HEK293T (cell line): Measurements from ENCODE around the gene ALLC.

Source experiments
- CTCF ChIA-PET: fragments of 350-600 bp; formaldehyde crosslinking; extraction: SDS; loops from one replicate; lab custom pipeline; 2021; ENCODE audit warnings: antibody characterized with exemption, inconsistent platforms; lab: Yijun Ruan, JAX
- POLR2A ChIA-PET: fragments of 350-600 bp; formaldehyde crosslinking; extraction: SDS; loops from one replicate; lab custom pipeline; 2020; ENCODE audit warnings: antibody characterized with exemption, inconsistent platforms; lab: Yijun Ruan, JAX
- DNase-seq: peaks from one replicate; pipeline ENCODE4 v3.0.0; 2012; ENCODE audit warnings: mixed read lengths; ENCODE audit errors: extremely low spot score
- ARNT ChIP-seq: fragments of 450-650 bp; IDR thresholded peaks from 2 replicates; pipeline ENCODE4 v1.6.1; 2017; ENCODE audit warnings: mild to moderate bottlenecking
- BHLHE40 ChIP-seq: fragments of 450-650 bp; IDR thresholded peaks from 2 replicates; pipeline ENCODE4 v1.6.1; 2016; ENCODE audit warnings: mild to moderate bottlenecking, moderate library complexity, borderline replicate concordance
- CTBP1 ChIP-seq: fragments of 450-650 bp; IDR thresholded peaks from 2 replicates; pipeline ENCODE4 v1.6.1; 2016; ENCODE audit warnings: borderline replicate concordance
- ELF4 ChIP-seq: fragments of 450-650 bp; IDR thresholded peaks from 2 replicates; pipeline ENCODE4 v1.6.1; 2017; ENCODE audit warnings: antibody characterized with exemption
- FOXA1 ChIP-seq: fragments of 450-650 bp; IDR thresholded peaks from 2 replicates; pipeline ENCODE4 v1.6.1; 2016; ENCODE audit warnings: mild to moderate bottlenecking
- FOXK2 ChIP-seq: fragments of 450-650 bp; IDR thresholded peaks from 2 replicates; pipeline ENCODE4 v1.6.1; 2016; ENCODE audit warnings: mild to moderate bottlenecking
- FOXM1 ChIP-seq: fragments of 450-650 bp; IDR thresholded peaks from 2 replicates; pipeline ENCODE4 v1.6.1; 2017; ENCODE audit warnings: mild to moderate bottlenecking, borderline replicate concordance
- HDGF ChIP-seq: fragments of 450-650 bp; IDR thresholded peaks from 2 replicates; pipeline ENCODE4 v1.6.1; 2017; ENCODE audit warnings: antibody characterized with exemption, borderline replicate concordance
- L3MBTL2 ChIP-seq: fragments of 450-650 bp; conservative IDR thresholded peaks from 2 replicates; pipeline ENCODE4 v1.6.1; 2016; ENCODE audit warnings: mild to moderate bottlenecking
- LEF1 ChIP-seq: fragments of 450-650 bp; IDR thresholded peaks from 2 replicates; pipeline ENCODE4 v1.6.1; 2017; ENCODE audit warnings: mild to moderate bottlenecking, borderline replicate concordance
- NFRKB ChIP-seq: fragments of 450-650 bp; IDR thresholded peaks from 2 replicates; pipeline ENCODE4 v1.6.1; 2016; ENCODE audit warnings: mild to moderate bottlenecking, moderate library complexity
- SP1 ChIP-seq: fragments of 450-650 bp; IDR thresholded peaks from 2 replicates; pipeline ENCODE4 v1.6.1; 2017
- SUZ12 ChIP-seq: fragments of 450-650 bp; IDR thresholded peaks from 2 replicates; pipeline ENCODE4 v1.6.1; 2016; ENCODE audit warnings: mild to moderate bottlenecking
- TARDBP ChIP-seq: fragments of 450-650 bp; IDR thresholded peaks from 2 replicates; pipeline ENCODE4 v1.6.1; 2016
- ZNF384 ChIP-seq: fragments of 450-650 bp; IDR thresholded peaks from 2 replicates; pipeline ENCODE4 v1.6.1; 2016
- TF ChIP-seq, protein P1 (sequence below): fragments of 450-650 bp; IDR thresholded peaks from 2 replicates; pipeline ENCODE4 v1.6.1; 2016

Gene ALLC

GRCh38 chr2:3647831-3648651 is 10.0 kb upstream of the ALLC start:
- DNase-seq: no peak
- POLR2A ChIA-PET: no interaction called here
- CTCF ChIA-PET: interaction anchor here (0.6 kb wide), 1 partner anchor 673 kb away, joined by 3 read pairs; no protein-coding TSS in a partner anchor
- TF ChIP-seq FOXA1 (no peak), ELF4 (no peak), NFRKB (no peak), ARNT (no peak), L3MBTL2 (no peak), FOXK2 (no peak)

GRCh38 chr2:3648652-3649177 is 9.3 kb upstream of the ALLC start:
- TF ChIP-seq ZNF384 (no peak), TARDBP (no peak), ELF4 (no peak), FOXK2 (no peak), CTBP1 (no peak), FOXM1 (no peak)
- no peak for DNase-seq
- ChIA-PET POLR2A (no interaction called here), CTCF (no interaction called here)

DNA sequence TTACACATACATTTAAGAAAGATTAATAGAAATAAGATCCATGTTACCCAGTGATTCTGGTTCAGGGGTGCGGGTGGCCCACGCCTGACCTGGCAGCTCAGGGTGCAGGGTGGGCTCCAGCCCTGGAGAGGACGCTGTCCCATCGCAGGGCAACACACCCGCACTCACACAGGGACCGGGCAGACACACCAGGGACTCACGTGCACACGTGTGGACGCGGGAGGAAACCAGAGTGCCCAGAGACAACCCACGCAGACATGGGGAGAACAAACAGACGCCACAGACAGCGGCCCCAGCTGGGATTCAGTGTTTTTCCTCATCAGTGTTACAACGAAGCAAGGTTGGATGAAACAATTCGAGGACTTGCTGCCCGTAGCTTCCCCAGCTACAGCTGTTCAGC is 8.4 kb upstream of the ALLC start:
- CTCF ChIA-PET: interaction anchor here (0.7 kb wide), 1 partner anchor 227 kb away, joined by 3 read pairs; no protein-coding TSS in a partner anchor
- no peak for DNase-seq

DNA sequence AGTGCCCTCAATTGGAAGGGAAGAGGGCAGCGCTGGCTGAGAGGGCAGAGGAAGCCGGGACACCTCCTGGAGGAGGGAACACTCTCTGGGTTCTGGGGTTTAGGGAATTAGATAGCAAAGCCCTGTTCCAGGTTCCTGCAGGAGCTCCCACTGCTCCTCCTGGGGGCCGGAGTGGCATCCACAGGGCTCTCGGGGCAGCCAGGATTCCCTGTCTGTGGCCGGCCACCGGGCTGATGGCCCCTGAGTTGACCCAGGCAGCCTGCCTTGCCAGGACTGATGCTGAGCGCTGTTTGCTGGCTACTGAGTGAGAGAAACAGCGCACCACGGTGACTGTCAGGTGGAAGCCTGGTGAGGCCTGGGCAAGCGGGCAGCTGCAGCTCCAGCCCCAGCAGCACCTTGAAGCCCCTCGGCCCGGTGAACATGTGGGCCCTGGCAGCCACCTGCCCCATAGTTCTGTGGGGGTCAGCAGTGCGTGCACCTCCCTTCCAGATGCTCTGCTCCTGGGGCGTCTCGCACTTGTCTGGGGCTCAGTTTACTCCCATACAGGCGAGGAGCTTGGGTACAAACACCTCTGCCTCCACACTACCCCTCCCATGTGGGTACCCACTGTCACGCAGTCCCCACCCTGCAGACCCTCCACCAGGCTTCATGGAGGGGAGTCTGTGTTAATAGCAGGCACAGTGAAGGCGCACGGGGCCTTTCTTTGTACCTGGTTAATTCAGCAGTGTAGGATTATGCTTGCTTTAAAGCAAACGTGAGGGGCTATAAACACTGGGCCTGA is 7.7 kb upstream of the ALLC start:
- no peak for TF ChIP-seq SUZ12
- no peak for TF ChIP-seq FOXK2
- no peak for TF ChIP-seq HDGF
- TF ChIP-seq TARDBP: no peak
- TF ChIP-seq ARNT: no peak
- no peak for TF ChIP-seq CTBP1
- TF ChIP-seq, protein P1, sequence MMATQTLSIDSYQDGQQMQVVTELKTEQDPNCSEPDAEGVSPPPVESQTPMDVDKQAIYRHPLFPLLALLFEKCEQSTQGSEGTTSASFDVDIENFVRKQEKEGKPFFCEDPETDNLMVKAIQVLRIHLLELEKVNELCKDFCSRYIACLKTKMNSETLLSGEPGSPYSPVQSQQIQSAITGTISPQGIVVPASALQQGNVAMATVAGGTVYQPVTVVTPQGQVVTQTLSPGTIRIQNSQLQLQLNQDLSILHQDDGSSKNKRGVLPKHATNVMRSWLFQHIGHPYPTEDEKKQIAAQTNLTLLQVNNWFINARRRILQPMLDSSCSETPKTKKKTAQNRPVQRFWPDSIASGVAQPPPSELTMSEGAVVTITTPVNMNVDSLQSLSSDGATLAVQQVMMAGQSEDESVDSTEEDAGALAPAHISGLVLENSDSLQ: no peak
- ChIA-PET POLR2A (interaction anchor here (1.3 kb wide), 1 partner anchor 92 kb away, joined by 4 read pairs; the partner anchor contains the start of gene RNASEH1), CTCF (interaction anchor here (0.7 kb wide), 1 partner anchor 227 kb away, joined by 3 read pairs; no protein-coding TSS in a partner anchor)
- no peak for DNase-seq

More for the DNA sequence above, 8.4 kb upstream of the ALLC start:
- no peak for TF ChIP-seq FOXK2
- TF ChIP-seq ELF4: no peak
- TF ChIP-seq LEF1: no peak
- TF ChIP-seq ZNF384: no peak
- TF ChIP-seq FOXM1: no peak
- TF ChIP-seq L3MBTL2: no peak
- TF ChIP-seq BHLHE40: no peak
- TF ChIP-seq, protein P1: no peak
- no peak for TF ChIP-seq HDGF
- TF ChIP-seq FOXA1: no peak
- no peak for TF ChIP-seq ARNT
- TF ChIP-seq SP1: no peak
- TF ChIP-seq CTBP1: no peak
- no peak for TF ChIP-seq TARDBP
- no peak for TF ChIP-seq NFRKB
- no peak for TF ChIP-seq SUZ12
- POLR2A ChIA-PET: no interaction called here

DNA sequence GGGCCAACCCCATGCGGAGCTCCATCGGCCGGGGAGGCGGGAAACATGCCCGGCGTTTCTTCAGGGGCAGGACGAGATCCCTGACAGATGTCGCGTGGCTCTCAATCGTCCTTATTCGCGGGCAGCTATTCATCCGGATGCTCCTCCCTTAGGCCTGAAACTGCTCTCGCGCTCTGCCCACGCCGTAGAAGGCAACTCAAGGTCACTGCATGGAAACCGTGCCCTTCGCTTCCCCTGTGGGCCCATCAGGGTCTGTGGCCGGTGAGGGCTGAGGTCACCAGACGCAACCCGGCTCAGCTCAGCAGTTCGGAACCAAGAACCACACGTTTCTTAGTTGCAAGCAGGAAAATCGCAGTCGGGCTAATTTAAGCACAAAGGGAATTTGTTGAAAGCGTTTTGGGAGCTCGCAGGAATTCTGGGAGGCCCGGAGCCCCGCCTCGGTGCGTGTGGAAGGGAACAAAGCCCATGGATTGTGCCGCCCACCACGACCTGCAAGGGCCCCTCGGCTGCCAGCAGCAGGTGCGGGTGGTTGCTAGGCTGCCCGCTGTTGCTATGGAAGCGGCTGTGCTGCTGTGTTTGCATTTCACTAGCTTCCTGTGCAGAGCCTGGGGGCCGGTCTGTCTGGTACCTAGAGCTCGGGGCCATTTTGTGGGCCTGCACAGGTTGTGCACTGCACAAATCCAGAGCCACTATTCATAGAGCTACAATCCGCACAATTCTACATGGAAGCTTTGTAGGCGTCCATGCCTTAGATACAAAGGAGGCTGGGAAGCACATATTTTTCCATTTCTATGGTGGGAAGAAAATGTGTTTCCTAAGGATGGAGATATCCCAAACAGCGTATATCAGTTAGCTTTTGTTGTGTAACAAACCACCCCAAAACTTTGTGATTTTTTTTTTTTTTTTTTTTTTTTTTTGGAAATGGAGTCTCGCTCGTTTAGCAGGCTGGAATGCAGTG is 6.0 kb upstream of the ALLC start:
- CTCF ChIA-PET: interaction anchor here (0.6 to 0.7 kb wide), 3 partner anchors 9 to 228 kb away, joined by 3 to 7 read pairs (median 4); no protein-coding TSS in a partner anchor
- DNase-seq: no peak
- TF ChIP-seq NFRKB (no peak), ARNT (no peak), ELF4 (no peak)
- POLR2A ChIA-PET: no interaction called here
